ENCODE results near the gene GNL2.

GNL2 gene

DNA sequence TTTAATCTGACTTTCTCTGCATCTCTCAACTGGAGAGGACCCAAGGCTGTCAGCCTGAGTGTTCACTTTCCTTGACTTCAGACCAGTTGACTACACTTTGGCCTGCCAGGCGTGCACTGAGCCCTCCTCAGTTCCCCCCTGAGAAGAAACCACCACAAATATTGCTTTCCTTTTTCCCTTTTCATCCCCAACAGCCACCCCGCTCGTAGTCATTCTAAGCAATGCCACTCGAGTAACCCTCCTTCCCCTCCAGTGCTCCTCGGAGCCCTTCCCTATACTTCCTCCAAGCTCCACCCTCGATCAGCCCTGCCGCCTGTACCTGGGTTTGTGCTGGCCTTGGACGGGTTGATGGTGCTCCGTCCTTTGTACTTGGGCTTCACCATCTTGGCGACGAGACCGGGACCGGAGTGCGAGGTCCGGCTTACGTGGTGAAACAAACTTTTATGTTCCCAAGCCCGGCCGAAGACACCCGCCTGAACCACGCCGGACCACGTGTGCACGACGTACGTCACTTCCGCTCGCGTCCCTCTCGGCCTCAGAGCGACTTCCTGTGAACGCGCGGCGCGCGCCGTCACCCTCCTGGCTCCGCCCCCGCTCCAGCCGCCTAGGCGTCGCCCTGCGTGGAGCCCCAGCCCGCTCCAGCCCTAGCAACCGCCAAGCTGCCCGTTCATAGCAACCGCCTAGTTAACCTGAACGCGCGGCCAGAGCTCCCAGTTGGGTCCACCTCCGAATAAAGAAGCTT lies at the start of gene GNL2:
Gene GNL2, minus strand, starts transcription at position 498 of the 742 bp plus-strand sequence. Its CDS starts 115 bp downstream, at position 383.
- peak; percentile 99 for DNase-seq (ENCODE audit: low spot score)

DNA sequence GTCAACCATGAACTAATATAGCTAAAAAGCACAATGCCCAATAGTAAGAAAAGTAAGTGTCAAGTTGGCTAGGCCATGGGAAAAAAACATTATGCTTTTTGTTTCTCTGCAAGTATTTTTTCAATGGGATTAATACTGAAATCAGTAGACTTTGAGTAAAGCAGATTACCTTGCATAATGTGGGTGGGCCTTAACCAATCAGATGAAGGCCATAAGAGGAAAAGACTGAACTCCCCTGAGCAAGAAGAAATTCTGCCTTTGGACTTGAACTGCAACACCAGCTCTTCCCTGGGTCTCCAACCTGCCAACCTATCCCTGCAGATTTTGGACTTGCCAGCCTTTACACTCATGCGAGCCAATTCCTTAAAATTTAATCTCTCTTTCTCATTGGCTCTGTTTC lies 45.3 kb upstream of the GNL2 start:
- DNase-seq (ENCODE audit: low spot score) = no peak

DNA sequence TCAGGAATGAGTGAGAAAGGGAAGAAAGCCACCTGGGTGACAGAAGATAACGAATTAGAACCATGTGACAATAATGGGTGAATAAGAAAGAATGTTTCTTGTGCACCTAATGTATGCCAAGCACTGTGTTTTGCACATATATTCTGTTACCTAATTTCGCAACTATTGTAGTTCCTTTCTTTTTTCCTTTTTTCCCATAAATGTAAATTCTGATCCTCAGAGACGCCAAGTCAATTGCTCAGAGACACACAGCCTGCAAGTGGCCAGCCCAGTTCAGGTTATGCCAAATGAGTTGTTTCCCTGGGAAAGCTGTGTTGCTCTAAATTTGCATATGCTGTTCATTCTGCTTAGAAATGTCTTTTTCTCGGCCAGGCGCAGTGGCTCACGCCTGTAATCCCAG lies 40.7 kb upstream of the GNL2 start:
- no peak for DNase-seq (ENCODE audit: low spot score)

DNA sequence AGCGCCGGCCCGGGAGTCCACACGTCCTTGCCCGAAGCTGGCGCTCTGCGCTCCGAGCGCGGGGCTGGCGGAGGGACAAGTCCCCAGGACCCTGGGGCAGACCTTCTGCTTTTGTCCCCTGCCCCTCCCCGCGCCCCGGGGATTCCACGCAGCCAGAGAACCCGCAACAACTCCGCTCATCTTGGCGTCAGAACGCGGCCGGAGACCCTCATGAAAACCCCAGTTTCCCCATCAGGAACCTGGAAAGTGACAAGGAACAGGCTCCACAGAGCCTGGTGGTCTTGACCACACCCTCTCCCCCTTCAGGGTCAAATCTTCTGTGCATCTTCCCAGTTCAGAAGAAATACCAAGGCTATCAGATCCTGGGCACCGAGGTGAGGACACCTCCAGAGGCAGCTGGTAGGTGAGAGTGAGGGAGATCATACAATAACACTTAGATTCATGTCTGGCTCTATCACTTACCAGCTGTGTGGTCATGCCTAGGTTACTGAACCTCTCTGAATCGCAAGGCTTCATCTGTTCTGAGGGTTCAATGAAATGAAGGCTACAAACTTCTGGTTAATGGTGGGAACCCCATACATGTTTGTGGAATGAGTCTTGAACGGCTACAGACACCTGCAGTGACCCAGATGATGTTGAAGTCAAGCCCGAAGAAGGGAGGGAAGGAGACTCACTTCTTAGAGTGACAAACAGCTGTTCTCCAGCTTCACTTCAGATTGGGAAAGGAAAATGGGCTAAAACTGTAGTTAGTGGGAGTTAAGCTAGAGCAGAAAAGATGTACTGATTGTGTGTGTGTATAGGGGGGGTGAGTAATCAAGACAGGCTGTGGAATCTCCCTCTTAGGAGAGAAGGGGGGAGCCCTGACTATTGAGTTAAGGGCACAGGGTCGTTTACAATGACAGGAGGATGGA lies 39.5 kb upstream of the GNL2 start:
- no peak for DNase-seq (ENCODE audit: low spot score)

DNA sequence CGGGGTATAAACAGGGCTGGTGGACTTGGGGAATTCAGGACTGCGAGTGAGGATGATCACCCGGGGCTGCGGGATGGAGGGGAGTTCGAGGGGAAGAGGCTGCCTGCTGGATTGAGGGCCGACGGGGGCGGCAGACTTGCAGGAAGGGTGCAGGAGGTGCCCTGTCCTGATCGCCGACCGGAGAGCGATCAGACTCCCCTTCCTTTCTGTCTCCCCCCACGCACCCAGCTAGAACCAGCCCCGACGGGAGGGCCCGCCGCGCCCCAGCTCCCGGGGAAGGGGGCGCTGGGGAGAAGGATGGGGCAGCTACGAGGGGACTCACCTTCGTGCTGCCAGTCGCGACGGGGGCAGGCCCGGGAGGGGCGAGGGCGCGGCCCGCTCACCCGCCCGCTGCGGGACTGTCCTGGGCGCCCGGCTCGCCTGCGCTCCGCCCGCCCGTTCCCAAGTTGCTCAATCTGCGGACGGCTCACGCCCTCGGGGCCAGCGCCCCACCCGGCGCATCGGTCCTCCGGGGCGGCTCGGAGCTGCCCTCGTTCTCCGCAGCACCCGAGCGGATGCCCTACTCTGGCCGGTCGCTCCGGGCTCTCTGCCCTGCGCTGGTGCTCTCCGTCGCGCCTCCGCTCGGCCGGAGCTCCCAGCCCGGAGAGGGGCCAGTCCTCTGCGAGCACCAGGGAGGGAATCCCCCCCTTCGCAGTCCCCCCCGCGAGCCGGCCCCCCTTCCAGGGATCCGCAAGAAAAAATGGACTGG lies 38.7 kb upstream of the GNL2 start, which contains the start of gene RSPO1:
Gene RSPO1, minus strand, starts transcription at position 649 of the 748 bp plus-strand sequence. CDS start 5,231 bp downstream, outside the sequence.
- DNase-seq (ENCODE audit: low spot score) = no peak

DNA sequence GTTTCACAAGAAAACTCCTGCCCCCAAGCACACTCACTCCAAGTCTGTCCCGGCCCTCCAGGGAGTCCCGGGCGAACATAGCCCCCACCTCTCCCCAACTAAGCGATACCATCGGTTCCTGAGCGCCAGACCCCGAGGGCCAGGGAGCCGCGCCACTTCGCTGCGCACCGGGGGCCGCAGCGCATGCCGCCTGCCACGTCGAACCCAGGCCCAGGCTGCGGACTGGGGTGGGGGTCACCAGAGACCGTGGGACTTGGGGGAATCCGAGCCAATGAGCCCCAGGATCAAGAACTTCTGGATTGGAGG lies 38.2 kb upstream of the GNL2 start:
- no peak for DNase-seq (ENCODE audit: low spot score)

DNA sequence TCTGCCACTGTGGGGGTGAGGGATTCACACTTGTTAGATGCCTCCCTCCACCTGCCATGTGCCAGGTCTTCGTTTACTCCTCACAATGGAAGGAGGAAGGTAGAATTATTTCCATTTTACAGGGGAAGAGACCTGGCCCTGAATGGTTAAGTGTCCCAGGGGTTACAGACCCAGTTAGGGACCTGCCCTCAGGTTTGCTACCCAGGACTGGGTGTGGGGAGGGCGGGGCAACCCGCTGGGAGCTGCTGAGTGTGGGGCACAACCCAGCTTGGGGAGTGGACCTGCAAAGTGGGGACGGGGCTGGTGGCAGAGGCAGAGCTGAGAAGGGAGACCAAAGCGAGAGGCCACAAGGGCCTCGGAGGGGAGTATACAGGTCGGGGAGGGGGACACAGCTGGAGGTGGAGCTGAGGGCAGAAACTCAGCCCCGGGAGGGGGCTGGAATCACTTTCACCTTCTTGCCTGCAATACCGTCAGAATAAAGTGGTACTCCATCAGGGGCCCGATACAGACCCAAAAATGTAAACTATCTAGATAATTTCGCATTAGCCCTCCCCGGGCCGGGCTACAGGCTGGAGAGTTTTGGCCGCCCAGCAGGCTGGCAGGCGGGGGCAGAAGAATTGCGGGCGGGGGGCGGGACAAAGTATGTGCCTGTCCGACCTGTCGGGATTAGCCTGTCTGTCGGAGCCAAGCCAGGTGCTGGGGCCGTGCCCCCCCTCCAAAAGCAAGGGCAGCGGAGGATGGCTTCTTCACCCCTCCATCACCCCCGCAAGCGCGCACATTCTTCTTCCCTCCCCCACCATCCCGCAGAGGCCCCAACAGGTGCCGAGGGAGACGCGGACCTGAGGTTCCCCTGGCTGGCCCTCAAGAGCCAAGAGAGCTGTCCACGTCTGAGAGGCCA lies 37.6 kb upstream of the GNL2 start:
- DNase-seq (ENCODE audit: low spot score) = no peak

DNA sequence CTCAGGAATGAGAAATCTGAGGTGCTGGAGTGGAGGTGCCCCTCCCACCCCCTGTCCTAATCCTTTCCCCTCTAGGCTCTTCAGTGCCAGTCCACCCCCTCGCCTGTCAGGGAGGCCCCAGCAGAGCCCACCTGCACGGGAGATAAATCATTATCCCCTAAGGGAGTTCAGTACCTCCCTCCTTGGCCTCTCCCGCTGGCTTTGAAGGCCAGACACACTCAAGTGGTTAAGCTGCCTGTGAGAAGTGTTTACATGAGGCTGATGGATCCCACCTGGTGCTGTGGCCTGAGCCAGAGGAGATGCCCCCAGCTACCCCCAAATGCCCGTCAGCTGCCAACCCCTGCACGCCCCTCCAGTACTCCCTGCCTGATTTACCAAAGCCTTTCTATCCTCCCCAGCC lies 35.3 kb upstream of the GNL2 start:
- DNase-seq (ENCODE audit: low spot score) = no peak

DNA sequence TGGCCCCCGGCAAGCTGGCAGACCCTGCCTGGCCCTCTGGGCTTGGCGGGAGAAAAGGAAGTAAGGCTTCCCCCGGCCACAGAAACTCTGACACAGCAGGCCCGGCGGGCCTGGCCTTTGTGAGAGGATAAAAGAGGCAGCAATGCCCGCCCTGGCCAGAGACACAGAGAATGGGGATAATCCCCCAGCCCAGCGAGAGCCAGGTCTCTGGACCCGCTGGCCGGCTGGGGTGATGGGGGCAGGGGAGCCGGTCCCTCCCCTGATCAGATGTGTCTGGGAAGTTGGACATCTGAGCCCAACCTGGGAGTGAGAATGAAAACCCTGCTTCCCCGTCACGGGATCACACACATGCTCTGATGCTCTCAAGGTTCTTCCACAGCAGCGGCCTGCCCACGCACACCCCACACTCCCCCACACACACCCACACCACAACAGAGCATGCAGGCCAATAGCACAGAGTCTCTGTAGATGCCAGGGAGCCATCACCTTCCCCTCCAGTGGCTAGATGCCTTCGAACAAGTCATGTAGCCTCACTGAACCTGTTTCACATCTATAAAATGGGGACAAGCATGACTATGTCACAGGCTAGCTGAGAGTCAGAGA lies 34.8 kb upstream of the GNL2 start:
- DNase-seq (ENCODE audit: low spot score) = no peak

DNA sequence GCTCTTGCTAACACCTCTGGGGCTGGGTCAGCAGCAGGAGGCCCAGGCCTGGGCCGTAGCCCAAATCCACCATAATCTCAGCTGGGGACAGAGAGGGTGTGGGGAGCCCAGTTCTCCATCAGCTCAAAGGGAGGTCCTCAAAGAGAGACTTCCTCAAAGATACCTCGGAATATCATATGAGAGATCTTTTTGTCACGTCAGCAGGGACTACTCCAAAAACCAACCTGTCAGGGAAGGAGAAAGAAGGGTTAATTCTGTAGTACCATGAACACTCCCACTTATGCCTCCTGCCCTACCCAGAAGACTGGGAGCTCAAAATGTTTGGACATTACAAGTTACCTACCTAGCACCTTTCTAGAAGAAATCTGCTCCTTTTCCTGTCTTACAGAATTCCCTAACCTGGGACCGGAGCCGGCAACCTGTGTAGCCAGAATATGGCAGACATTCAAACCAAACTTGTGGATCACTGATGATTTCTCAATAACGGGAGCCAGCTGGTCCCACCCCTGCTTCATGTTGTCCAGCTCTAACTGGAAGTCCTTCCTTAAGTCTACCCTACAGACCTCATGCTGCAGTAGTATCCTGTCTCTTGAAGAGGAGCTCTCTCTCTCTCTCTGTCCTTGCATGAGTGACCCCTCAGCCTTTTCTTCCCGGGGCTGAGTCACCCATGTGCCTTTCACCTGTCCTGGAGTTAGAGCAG lies 34.1 kb upstream of the GNL2 start:
- DNase-seq (ENCODE audit: low spot score) = no peak

DNA sequence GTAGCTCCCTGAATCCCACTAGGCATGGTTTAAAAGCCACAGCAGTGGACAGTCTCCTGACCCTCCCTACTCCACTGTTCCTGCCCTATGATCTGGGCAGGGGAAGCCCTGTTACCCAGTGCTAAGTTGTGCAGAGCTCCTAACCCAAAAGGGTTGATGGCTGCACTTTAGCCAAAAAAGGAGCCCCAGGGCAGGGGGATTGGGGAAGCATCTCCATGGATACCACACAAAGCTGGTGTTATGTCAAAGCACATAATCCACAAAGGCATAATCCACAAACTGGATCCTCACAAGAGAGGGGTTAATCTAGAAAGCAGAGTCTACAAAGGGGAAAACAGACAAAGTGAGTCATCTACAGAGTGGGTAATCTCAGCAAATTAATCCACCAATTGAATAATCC lies 33.3 kb upstream of the GNL2 start:
- no peak for DNase-seq (ENCODE audit: low spot score)

DNA sequence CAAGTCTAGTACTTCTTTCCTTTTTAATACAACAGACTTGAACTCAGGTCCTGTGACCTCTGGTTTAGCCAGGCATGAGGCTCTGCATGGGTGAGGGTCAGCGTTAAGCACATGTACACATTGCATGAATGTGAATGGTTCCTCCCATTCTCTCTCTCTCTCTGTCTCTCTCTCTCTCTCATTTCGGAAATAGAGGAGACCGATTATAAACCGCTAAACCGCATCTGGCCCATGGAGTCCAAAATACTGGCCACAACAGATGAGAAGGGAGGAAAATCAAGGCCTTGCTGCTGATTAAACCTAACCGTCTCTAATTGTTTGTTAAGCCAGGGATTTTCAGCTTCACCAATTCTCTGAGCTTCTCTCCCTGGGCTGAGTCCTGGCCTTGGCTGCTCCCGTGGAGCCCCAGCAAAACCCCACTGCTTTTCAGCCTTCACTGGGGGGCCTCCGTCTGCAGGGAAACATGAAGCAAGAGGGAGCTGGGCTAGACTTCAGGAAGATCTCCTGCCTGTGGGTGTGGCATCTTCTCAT lies 32.4 kb upstream of the GNL2 start:
- DNase-seq (ENCODE audit: low spot score) = no peak

DNA sequence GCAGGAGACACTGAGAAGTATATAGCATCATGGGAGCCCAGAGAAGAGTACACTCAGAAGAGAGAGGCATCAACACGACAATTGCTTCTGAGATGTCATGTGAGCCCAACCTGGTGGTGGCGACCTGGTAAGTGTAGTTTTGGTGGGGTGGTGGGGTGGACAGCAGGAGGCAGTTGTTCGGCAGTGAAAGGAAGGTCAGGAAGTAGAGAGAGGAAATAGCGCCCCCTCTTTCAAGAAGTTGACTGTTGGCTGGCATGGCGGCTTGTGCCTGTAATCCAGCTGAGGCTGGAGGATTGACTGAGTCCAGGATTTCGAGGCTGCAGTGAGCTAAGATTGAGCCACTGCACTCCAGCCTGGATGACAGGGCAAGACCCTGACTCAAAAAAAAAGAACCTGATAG lies 26.4 kb upstream of the GNL2 start:
- no peak for DNase-seq (ENCODE audit: low spot score)

DNA sequence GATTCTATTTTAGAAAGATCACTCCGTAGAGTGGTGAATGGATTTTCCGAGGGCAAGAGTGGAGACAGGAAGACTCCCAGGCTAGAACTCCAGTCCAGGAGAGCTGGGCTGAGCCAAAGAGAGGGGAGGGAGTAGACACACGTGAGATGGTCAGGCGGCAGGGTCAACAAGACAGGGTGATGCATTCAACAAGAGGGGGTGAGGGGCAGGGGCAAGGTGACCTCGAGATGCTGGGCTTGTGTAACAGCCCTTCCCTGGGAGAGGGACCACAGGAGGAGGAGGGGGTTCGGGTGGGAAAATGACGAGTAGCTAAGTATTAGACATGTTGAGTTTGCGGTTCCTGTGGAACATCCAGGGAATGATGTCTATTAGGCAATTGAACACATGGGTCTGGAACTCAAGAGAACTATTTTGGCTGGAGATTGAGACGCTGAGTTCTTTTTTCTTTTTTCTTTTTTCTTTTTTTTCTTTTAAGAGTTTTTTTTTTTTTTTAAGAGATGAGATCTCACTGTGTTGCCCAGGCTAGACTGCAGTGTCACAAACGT lies 25.7 kb upstream of the GNL2 start:
- DNase-seq (ENCODE audit: low spot score) = no peak

DNA sequence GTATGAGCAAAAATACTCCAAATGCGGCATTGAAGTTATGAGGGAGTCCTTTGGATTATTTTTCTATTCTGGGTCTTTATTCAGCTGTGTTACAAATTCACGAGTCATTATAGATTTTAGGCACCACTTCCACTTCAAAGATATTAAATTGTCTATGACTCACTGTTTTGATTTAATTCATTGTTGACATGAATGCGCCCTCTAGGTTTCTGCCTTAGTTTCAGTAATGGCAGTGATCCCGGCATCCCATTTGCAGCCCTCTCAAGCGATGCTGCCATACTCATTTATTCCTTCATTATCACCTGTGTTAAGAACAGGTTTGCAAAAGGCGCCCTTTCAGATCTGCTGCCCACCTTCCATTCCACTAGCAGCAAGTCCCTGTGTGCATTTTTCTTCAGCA lies 25.0 kb upstream of the GNL2 start:
- no peak for DNase-seq (ENCODE audit: low spot score)

DNA sequence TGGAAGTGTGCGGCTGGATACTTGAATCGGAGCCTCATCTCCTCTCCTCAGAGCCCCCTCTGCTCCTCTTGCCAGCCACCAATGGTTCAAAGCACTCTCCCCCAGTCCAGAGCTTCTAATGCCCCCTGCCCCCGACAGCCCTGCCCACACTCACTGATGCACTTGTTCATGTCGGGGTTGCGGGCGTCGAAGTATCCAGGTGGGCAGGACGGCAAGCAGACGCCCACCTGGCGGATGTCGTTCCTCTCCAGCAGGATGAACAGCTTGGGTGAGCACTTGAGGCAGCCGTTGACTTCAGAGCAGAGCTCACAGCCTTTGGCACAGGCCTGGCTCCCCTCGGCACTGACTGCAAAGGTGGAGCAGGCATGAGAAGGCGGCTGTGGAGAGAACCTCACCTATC lies 20.6 kb upstream of the GNL2 start:
- DNase-seq (ENCODE audit: low spot score) = no peak

DNA sequence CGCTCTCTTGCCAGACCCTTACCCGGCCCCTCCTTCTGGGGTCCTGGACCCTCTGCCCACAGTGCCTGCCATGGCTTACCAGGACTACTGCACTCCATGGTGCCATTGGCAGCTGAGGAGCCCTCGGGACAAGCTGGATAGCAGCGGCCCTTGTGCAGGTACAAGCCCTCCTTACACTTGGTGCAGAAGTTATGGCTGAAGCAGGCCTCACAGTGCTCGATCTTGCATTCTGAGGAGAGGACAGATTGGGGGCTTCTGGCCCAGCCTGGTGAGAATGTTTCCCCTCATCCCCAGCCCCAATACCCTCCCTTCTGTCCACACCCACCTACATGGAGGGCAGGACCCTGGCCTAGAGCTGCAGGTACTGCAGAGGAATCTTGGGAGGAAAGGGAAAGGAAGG lies 18.4 kb upstream of the GNL2 start:
- DNase-seq (ENCODE audit: low spot score) = no peak

DNA sequence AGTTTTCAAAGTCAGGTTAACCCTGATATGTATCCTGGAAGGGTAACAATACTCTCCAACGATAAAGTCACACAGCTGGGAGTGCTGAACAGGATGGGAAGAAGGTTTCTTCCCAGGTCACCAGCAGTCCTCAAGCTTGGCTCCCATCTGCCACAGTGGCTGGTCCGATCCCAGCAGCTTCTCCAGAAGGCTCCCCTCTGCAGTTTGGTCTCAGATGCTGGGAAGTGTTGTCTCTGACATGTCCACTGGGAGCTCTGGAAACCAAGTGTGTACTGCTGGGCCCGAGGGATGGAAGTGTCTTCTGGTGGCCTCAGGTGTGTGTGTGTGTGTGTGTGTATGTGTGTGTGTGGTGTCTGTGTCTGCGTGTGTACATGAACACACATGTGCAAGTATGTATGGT lies 16.4 kb upstream of the GNL2 start:
- no peak for DNase-seq (ENCODE audit: low spot score)

DNA sequence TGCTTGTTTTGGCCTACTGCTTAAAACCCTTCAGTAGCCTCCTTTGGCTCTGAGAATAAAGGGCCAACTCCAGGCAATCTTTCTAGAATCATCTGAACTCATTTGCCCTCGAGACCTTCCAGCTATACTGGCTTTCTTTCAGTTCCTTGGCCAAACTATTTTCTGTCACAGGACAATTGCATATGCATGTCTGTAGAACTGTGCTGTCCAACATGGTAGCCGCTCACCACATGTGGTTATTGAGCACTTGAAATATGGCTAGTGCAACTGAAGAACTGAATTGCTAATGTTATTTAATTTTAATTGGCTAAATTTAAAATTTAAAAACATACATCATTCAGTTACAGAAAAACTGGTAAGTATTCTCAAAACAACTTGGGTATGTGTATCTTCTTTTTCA lies 14.3 kb upstream of the GNL2 start:
- no peak for DNase-seq (ENCODE audit: low spot score)

DNA sequence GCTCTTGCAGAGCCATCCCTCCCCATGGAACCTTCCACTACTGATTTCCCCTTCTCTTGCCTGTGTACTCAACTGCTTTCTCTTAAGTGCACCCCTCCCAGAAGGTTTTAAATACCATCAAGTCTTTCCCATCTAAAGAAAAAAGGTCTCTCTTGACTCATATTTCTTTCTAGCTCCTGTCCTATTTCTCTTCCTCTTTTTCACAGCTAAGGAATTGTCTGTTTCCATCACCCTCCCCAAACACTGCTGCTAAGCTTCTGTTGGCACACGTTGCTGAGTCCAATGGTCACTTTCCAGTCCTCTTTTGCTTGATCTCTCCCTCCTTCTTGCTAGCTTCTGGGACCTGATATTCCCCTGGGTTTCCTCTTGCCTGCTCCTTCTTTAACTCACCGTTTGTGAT lies 13.3 kb upstream of the GNL2 start:
- DNase-seq (ENCODE audit: low spot score) = no peak
